Measurements from ENCODE around the gene RLN3. TPM values are rescaled to one million over a fixed set of nuclear protein-coding genes. Genes with fewer than 3 reads are reported as not detected.
"Not testable (repeated sequence)": the region's sequence is repeated elsewhere in the genome, so short reads cannot be mapped to it uniquely, and the experiment has no call there.

The RLN3 gene
- total RNA-seq, 1 donor from 2014 or later = not detected

GRCh38 chr19:13995017-13995728 is 32.8 kb upstream of the RLN3 start:
- DNase-seq = peak; percentile 35

- DNase-seq = no peak
Measured at GRCh38 chr19:13995878-13996765, 31.8 kb upstream of the RLN3 start.

- DNase-seq = no peak
Measured at GRCh38 chr19:13996928-13997630, 30.9 kb upstream of the RLN3 start.

GRCh38 chr19:13997631-13997962 is 30.4 kb upstream of the RLN3 start:
- no peak for DNase-seq

- no peak for DNase-seq
Measured at GRCh38 chr19:13998426-13998825, 29.5 kb upstream of the RLN3 start.

- DNase-seq = no peak
Measured at GRCh38 chr19:13999085-13999484, 28.9 kb upstream of the RLN3 start.

- DNase-seq = no peak
Measured at GRCh38 chr19:14000691-14001375, 27.1 kb upstream of the RLN3 start.

GRCh38 chr19:14002571-14003250 is 25.2 kb upstream of the RLN3 start:
- DNase-seq = no peak

- no peak for DNase-seq
Measured at GRCh38 chr19:14003251-14004055, 24.5 kb upstream of the RLN3 start.

- peak; percentile 33 for DNase-seq
Measured at GRCh38 chr19:14004619-14005348, 23.2 kb upstream of the RLN3 start.

GRCh38 chr19:14005349-14006084 is 22.4 kb upstream of the RLN3 start:
- peak; percentile 73 for DNase-seq

- peak; percentile 98 for DNase-seq
Measured at GRCh38 chr19:14006085-14006765, 21.7 kb upstream of the RLN3 start, which contains the start of gene RFX1. Gene RFX1 (minus strand): TSS chr19:14006320. CDS start chr19:13993843, 12,477 bp downstream.

- no peak for DNase-seq
Measured at GRCh38 chr19:14006766-14007562, 21.0 kb upstream of the RLN3 start.

GRCh38 chr19:14012378-14012915 is 15.5 kb upstream of the RLN3 start:
- DNase-seq = no peak

GRCh38 chr19:14015524-14016035 is 12.4 kb upstream of the RLN3 start:
- no peak for DNase-seq

- DNase-seq = no peak
Measured at GRCh38 chr19:14019100-14019499, 8.8 kb upstream of the RLN3 start.

- not testable (repeated sequence) for DNase-seq
Measured at GRCh38 chr19:14019739-14020138, 8.2 kb upstream of the RLN3 start.
